Thoracic aorta (tissue), 2 donors: ENCODE data around the gene ZNF646. TPM values are rescaled to one million over a fixed set of nuclear protein-coding genes. Genes with fewer than 3 reads are reported as not detected.
A peak's percentile ranks its signal among the peaks of the same experiment; 100 is the strongest.
"Not testable (repeated sequence)": the region's sequence is repeated elsewhere in the genome, so short reads cannot be mapped to it uniquely, and the experiment has no call there.

Source experiments
- ATAC-seq: fragments of 150-250 bp; one replicate; pipeline ENCODE4 v1.8.0; 2017; ENCODE audit warnings: low read depth; ENCODE audit not compliant: insufficient number of reproducible peaks, low FRiP score
- DNase-seq: peaks from one replicate; pipeline ENCODE4 v3.0.0-alpha.2; 2020; ENCODE audit warnings: low spot score
- H3K27ac ChIP-seq, 2 donors: fragments of 200-600 bp; sonication (generic); 1 replicate in 1 of 2; 2 replicates in 1 of 2; pipeline ENCODE4 v1.5.1; 2016; ENCODE audit warnings: mild to moderate bottlenecking in 2 of 2, moderate library complexity in 2 of 2
- H3K27me3 ChIP-seq: fragments of 200-600 bp; sonication (generic); replicated peaks from 2 replicates; pipeline ENCODE4 v1.6.0; 2016; ENCODE audit warnings: mild to moderate bottlenecking; ENCODE audit not compliant: insufficient read depth
- H3K36me3 ChIP-seq: fragments of 200-600 bp; sonication (generic); one replicate; pipeline ENCODE4 v1.5.1; 2016
- H3K4me1 ChIP-seq, 2 donors: fragments of 200-600 bp; sonication (generic); 1 replicate in 1 of 2; 2 replicates in 1 of 2; pipeline versions ENCODE4 v1.5.1 to v1.6.0; 2016; ENCODE audit warnings: low read depth in 2 of 2, mild to moderate bottlenecking in 1 of 2; ENCODE audit not compliant: control insufficient read depth in 1 of 2
- H3K4me3 ChIP-seq: fragments of 200-600 bp; sonication (generic); 2 replicates; pipeline ENCODE4 v1.5.1; 2016; ENCODE audit warnings: mild to moderate bottlenecking
- H3K9me3 ChIP-seq: fragments of 200-600 bp; sonication (generic); 2 replicates; pipeline ENCODE4 v1.5.1; 2016
- total RNA-seq, 2 donors: library from RNA; depleted of rRNA; stranded (reverse); fragments of >200 nt; gene quantifications; one replicate each; pipeline versions ENCODE4 v1.1.0 to v1.2.3, GENCODE V29; 2016
- TF ChIP-seq, protein P1 (sequence below): fragments of 200-600 bp; sonication (generic); IDR thresholded peaks from one replicate; pipeline ENCODE4 v1.5.1; 2019; ENCODE audit warnings: antibody characterized with exemption

Gene ZNF646
- total RNA-seq, 2 donors from 2014 or later: 10.2 to 17.9 TPM

DNA sequence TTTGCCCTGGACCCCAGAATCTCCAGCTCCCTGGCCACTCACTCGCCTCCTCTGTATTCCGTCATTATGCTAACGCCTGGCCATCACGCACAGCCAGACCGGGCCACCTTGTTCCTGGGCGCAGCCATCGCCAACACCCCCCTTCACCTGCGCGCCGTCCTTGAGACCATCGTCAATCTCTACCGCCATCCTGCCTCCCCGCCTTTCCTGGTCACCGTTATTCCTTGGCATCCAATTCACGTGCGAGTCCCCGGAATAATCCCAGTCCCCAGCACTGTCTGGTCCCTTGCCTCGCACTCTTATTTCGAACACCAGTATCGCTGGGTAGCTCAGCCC is 19.8 kb downstream of the ZNF646 start:
- ATAC-seq: no peak
- Histone ChIP-seq H3K36me3 (peaks cover 14% of the 10 kb centered on the region), H3K4me3 (peak overlapping the region; percentile 86), H3K27ac (peak overlapping the region; percentile 67 to 76), H3K4me1 (peaks cover 0 to 4% of the 10 kb centered on the region in 2 donors), H3K27me3 (no peaks in the 10 kb centered on the region), H3K9me3 (no peaks in the 10 kb centered on the region)
- TF ChIP-seq, protein P1, sequence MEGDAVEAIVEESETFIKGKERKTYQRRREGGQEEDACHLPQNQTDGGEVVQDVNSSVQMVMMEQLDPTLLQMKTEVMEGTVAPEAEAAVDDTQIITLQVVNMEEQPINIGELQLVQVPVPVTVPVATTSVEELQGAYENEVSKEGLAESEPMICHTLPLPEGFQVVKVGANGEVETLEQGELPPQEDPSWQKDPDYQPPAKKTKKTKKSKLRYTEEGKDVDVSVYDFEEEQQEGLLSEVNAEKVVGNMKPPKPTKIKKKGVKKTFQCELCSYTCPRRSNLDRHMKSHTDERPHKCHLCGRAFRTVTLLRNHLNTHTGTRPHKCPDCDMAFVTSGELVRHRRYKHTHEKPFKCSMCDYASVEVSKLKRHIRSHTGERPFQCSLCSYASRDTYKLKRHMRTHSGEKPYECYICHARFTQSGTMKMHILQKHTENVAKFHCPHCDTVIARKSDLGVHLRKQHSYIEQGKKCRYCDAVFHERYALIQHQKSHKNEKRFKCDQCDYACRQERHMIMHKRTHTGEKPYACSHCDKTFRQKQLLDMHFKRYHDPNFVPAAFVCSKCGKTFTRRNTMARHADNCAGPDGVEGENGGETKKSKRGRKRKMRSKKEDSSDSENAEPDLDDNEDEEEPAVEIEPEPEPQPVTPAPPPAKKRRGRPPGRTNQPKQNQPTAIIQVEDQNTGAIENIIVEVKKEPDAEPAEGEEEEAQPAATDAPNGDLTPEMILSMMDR: no peak
- no peak for DNase-seq

DNA sequence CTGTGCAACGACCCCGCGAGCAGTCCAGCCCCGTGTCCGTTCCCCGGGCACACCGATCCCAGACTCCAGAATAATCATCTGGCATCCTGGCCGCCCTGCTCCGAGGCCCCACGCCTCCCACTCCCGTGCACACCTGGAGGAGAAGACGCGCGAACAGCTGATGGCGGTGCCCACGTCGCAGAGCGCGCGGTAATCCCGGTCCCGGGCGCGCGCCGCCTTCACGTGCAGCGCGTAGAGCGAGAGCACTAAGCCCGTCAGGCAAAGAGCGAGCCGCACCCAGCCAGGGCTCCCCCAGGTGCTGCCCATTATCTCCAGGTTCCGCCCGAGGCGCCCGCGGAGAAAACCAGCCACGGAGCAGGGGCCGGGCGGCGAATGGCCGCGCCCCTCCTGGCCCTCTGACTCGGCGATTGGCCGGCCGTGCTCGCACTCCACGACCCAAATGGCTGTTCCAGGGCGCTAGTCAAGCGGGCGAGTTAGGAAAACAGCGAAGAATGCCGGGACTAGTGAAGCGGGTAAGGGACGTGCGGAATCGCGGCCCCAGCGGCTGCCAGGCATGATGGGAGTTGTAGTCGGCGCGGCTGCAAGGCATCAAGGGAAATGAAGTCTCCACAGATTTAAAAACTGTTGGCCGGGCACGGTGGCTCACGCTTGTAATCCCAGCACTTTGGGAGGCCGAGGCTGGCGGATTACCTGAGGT is 20.4 kb downstream of the ZNF646 start, which contains the start of gene VKORC1:
TSS of gene VKORC1 (minus strand) at position 374 of the 697 bp plus-strand sequence. CDS start at position 306, 68 bp downstream.
- DNase-seq: peak; percentile 85
- Histone ChIP-seq H3K27ac (peak within 1 kb of the TSS; percentile 67 to 76), H3K27me3 (no peaks in the 10 kb centered on the region), H3K4me3 (peak within 1 kb of the TSS; percentile 86), H3K4me1 (peaks cover 0 to 4% of the 10 kb centered on the region in 2 donors), H3K36me3 (peaks cover 11% of the 10 kb centered on the region), H3K9me3 (no peaks in the 10 kb centered on the region)
- TF ChIP-seq, protein P1: no peak
- ATAC-seq: peak; percentile 74

DNA sequence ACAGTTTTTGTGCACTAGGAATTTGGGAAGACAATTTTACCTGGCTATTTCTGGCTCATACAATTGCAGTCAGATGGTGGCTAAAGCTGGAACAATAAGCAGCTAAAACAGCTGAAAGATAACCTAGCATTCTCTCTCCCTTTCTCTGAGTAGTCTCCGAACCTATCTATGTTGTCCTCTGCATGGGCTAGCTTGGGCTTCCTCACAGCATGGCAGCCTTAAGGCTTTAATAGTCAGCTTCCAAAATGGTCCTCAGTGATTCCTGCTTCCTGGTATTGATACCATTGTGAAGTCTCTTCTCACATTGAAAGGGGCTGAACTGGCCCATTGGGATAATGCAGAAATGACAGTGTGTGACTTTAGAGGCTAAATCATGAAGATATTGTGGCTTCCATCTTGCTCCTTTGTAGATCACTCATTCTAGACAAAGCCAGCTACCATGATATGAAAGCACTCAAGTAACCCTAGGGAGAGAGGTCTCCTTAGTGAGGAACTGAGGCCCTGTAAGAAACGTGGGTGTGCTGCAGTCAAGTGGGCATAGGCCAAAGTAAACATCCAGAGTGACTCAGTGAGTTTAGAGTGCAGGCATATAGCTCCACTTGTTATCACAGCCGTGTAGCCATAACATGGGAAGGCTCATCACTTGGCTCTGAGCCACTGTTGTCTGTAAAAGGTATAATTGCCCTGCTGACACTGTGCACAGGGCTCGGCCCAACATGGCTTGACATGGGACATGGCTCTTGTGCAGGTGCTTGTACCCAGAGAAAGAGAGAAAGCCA is 25.8 kb downstream of the ZNF646 start:
- Histone ChIP-seq H3K27ac (no peak overlapping the region), H3K36me3 (no peaks in the 10 kb centered on the region), H3K9me3 (no peaks in the 10 kb centered on the region), H3K27me3 (no peaks in the 10 kb centered on the region), H3K4me3 (no peak overlapping the region), H3K4me1 (peaks cover 0 to 3% of the 10 kb centered on the region in 2 donors)
- no peak for ATAC-seq
- no peak for DNase-seq
- TF ChIP-seq, protein P1: no peak

- H3K36me3 ChIP-seq, DNase-seq, H3K9me3 ChIP-seq, ATAC-seq, H3K4me3 ChIP-seq, H3K4me1 ChIP-seq, H3K27ac ChIP-seq, H3K27me3 ChIP-seq: not testable (repeated sequence)
Measured at GRCh38 chr16:31100876-31101641, 26.8 kb downstream of the ZNF646 start.

DNA sequence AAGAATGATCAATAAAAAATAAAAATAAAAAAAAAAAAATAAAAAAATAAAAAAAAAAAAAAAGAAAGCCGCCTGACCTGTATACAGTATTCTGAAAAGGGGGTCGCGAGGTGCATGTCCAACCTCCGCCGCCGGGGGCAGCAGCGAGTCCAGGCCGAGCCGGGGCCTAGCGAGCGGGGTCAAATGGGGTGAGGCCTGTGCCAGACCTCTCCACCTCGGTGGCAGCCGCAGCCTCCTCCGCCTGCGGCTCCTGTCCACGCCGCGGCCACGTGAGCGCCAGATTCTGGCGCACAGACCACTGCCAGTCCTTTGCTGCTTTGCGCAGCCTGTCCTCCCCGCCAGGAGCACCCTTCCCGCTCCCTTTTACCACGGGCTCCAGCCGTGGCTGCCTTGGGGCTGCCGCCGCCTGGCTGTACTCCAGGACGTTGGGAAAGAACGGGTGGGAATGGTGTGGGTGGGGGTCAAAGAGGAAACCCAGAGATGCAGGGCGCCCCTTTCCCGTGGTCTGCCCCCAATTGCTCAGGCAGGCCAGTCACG is 31.5 kb downstream of the ZNF646 start:
- Histone ChIP-seq H3K4me1 (peaks cover 13 to 17% of the 10 kb centered on the region in 2 donors), H3K27ac (peak overlapping the region in 1 of 2 donors; percentile 47), H3K27me3 (no peaks in the 10 kb centered on the region), H3K4me3 (peak overlapping the region; percentile 67), H3K9me3 (no peaks in the 10 kb centered on the region), H3K36me3 (peaks cover 12% of the 10 kb centered on the region)
- DNase-seq (peak; percentile 53), ATAC-seq (peak; percentile 72)
- TF ChIP-seq, protein P1: peak; percentile 84
